ENCODE results near the gene SAPCD1. TPM values are rescaled to one million over a fixed set of nuclear protein-coding genes. Genes with fewer than 3 reads are reported as not detected.

The SAPCD1 gene
- total and polyA plus RNA-seq, 10 of the 15 experiments (the other 5 are each of a cell fraction or from before 2014, with no cell fraction given): 1.6 to 13.0 (median 5.4) TPM

GRCh38 chr6:31723980-31724691 is 38.3 kb upstream of the SAPCD1 start:
- 86% methylated on average over 24 of the region's 25 CpGs for WGBS (ENCODE audit: insufficient coverage, insufficient replicate concordance, low lambda C conversion rate, missing lambda C conversion rate)
- no peak for DNase-seq (ENCODE audit: low read depth, low spot score)
- no peak for FAIRE-seq
- SMC1A ChIA-PET (ENCODE audit: uncharacterized antibody, unreplicated experiment): interaction anchor here (0.7 to 2.0 kb wide), 4 partner anchors 9 to 46 kb away, joined by 3 to 7 read pairs (median 4); partner anchors contain the start of genes LY6G6D and LY6G6F
- H3K9me3 ChIP-seq (replicated peaks; ENCODE audit: control insufficient read depth, insufficient read depth, low read length): no peaks in the 10 kb centered on the region
- RAD21 ChIA-PET (ENCODE audit: unreplicated experiment): no interaction called here
- no peak for ATAC-seq
- peaks cover 22% of the 10 kb centered on the region for H3K4me1 ChIP-seq (ENCODE audit: control insufficient read depth, insufficient read depth, low read length)
- CTCF ChIA-PET: interaction anchor here (1.2 to 2.8 kb wide), 3 partner anchors 10 to 103 kb away, joined by 3 to 12 read pairs (median 5); partner anchors contain the start of gene HSPA1B
- H3K4me2 ChIP-seq (ENCODE audit: control insufficient read depth, insufficient read depth): no peak overlapping the region
- no peaks in the 10 kb centered on the region for H3K79me2 ChIP-seq (ENCODE audit: control insufficient read depth, insufficient read depth, low read length)
- H3K27me3 ChIP-seq (replicated peaks in 1 of 2; ENCODE audit: control insufficient read depth in 2 of 2, insufficient read depth in 2 of 2, low read length in 1 of 2): no peaks in the 10 kb centered on the region; a peak in 1 of 4 replicates
- H3K9ac ChIP-seq (ENCODE audit: control insufficient read depth, insufficient read depth, low read length): no peak overlapping the region
- no peak overlapping the region for H2AFZ ChIP-seq (ENCODE audit: control insufficient read depth, low read depth, low read length)
- no peaks in the 10 kb centered on the region for H4K20me1 ChIP-seq (ENCODE audit: control insufficient read depth, insufficient read depth)
- POLR2A ChIA-PET: interaction anchor here (1.1 kb wide), 1 partner anchor 72 kb away, joined by 4 read pairs; the partner anchor contains the start of gene BAG6
- BruUV-seq (replicated peaks): no TSS peak
- no peak for TF ChIP-seq EED (IDR thresholded peaks at IDR 0.05; ENCODE audit: low read depth)
- TF ChIP-seq RCOR1 (conservative IDR thresholded peaks at IDR 0.05; ENCODE audit: low read depth, low read length): no peak
- TF ChIP-seq ASH2L (IDR thresholded peaks at IDR 0.05; ENCODE audit: borderline replicate concordance, low read depth): no peak
- TF ChIP-seq ETV6 (conservative IDR thresholded peaks at IDR 0.05 in 1 of 2, IDR thresholded peaks at IDR 0.05 in 1 of 2; ENCODE audit: borderline replicate concordance in 1 of 2, low read depth in 1 of 2): no peak
- no peak for TF ChIP-seq PBX3 (IDR thresholded peaks at IDR 0.05; ENCODE audit: insufficient replicate concordance, low read depth, low read length)
- TF ChIP-seq ZBED1 (IDR thresholded peaks at IDR 0.05; ENCODE audit: borderline replicate concordance): no peak
- no peak for TF ChIP-seq TCF3 (IDR thresholded peaks at IDR 0.05; ENCODE audit: borderline replicate concordance, insufficient read depth, low read depth, low read length)
- TF ChIP-seq SUZ12 (IDR thresholded peaks at IDR 0.05; ENCODE audit: unreplicated experiment): no peak
- no peak for TF ChIP-seq IRF5 (IDR thresholded peaks at IDR 0.05; ENCODE audit: borderline replicate concordance)
- no peak for TF ChIP-seq ZNF622 (IDR thresholded peaks at IDR 0.05)
- no peak for TF ChIP-seq HCFC1 (IDR thresholded peaks at IDR 0.05; ENCODE audit: low read length)
- TF ChIP-seq GATAD2B (conservative IDR thresholded peaks at IDR 0.05; ENCODE audit: low read depth): no peak
- no peak for TF ChIP-seq ZZZ3 (IDR thresholded peaks at IDR 0.05; ENCODE audit: control insufficient read depth, insufficient read length, low read depth)
- no peak for TF ChIP-seq MAX (IDR thresholded peaks at IDR 0.05; ENCODE audit: low read depth, low read length)
- no peak for TF ChIP-seq RBBP5 (conservative IDR thresholded peaks at IDR 0.05)
- no peak for TF ChIP-seq MYB (IDR thresholded peaks at IDR 0.05; ENCODE audit: borderline replicate concordance, low read depth, low read length)
- no peak for TF ChIP-seq ZNF384 (IDR thresholded peaks at IDR 0.05; ENCODE audit: borderline replicate concordance, low read depth, low read length)
- no peak overlapping the region for H3K27ac ChIP-seq (ENCODE audit: control insufficient read depth, insufficient read depth)
- peaks cover 0 to 2% of the 10 kb centered on the region in 2 experiments; a peak in 3 of 4 replicates for H3K36me3 ChIP-seq (ENCODE audit: control insufficient read depth in 2 of 2, insufficient read depth in 2 of 2, low read length in 1 of 2)
- no peak overlapping the region for H3K4me3 ChIP-seq
- intact Hi-C loops (cut with micrococcal nuclease; ENCODE audit: unreplicated experiment) (no loop called here), in situ Hi-C loops (cut with MboI) (no loop called here)

Data from GM12878 (cell line).